Endothelial cell of hepatic sinusoid (primary cell): ENCODE measurements around the gene RALBP1.
"Not testable (repeated sequence)": the region's sequence is repeated elsewhere in the genome, so short reads cannot be mapped to it uniquely, and the experiment has no call there.

ENCODE experiments used
- in situ Hi-C: cut with HindIII; loops from 2 replicates; pipeline ENCODE4 v1.10.0; 2017; ENCODE audit warnings: low sequenced_read_pairs

RALBP1 gene

DNA sequence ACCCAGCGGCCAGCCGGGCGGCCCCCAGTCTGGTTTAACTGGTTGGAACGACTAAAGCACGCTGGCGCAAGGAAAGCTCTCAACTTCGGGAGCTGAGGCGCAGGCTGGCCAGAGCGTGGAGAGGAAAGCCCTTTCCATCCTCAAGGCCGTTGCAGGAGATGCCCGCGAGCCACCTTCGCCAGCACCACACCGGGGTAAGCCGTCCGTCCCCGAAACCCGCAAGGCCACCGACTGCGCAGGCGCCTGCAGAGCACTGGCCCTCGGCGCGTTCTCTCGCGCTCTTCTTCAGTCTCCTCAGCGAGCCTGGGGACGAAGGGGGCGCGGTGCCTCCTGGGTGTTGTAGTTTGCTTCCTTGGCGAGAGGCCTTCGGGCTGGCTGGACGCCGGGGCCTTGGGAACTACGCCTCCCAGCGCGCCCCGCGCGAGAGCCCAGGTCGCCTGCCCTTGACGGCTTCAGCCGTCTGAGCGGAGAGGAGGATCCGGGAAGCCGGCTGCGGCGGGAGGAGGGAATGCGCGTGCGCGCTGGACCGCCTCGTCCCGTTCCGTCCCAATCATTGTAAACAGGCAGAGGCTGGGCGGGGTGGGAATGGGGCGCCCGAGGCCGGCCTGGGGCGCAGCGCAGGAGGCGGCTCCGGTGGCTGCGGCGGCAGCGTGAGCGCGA, at the start of gene RALBP1:
TSS of gene RALBP1 (plus strand) at position 531 of the 660 bp plus-strand sequence. CDS start 37,533 bp downstream, outside the sequence.
- in situ Hi-C loops = loop anchor here (5.0 kb wide), 1 partner anchor 57 kb away; no protein-coding TSS in a partner anchor

DNA sequence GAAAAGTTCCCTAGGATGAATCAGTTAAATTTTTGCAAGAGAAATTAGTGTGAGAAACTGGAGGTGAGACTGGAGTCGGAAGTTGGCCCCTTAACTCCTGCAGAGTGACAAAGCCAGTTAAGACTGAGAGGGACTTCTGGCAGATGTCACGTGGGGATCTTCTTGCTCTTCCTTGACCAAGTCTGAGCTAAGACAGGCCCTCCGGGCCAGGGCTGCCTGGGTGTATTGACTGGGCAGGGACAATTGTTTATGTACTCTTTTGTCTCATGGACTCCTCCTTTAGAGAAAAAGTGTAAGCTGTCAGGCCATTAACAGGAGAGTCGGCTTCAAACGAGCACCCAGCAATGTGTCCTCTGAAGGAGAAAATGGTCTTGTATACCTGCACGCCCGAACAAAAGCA, 48.6 kb upstream of the RALBP1 start:
- in situ Hi-C loops = loop anchor here (5.0 kb wide), 1 partner anchor 69 kb away; no protein-coding TSS in a partner anchor

DNA sequence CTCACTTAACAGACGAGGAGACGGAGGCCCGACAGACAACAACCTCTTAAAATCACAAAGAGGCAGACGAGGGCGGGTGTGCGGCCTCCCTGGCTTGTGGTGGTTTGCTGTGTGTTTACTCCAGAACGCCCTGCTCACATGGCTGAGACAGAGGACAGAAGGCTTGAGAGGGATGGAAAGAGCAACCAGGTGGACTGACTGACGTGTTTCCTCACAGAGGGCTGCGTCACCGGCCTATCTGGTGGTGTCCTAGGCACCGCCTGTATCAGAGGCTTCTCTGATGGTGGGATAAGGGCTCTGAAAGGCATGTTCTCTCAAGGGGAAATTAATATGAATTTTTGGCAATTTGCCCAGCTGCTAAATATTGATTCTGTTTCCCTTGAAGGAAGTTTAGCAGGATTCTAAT, 47.0 kb upstream of the RALBP1 start:
- in situ Hi-C loops = loop anchor here (5.0 kb wide), 1 partner anchor 71 kb away; no protein-coding TSS in a partner anchor

DNA sequence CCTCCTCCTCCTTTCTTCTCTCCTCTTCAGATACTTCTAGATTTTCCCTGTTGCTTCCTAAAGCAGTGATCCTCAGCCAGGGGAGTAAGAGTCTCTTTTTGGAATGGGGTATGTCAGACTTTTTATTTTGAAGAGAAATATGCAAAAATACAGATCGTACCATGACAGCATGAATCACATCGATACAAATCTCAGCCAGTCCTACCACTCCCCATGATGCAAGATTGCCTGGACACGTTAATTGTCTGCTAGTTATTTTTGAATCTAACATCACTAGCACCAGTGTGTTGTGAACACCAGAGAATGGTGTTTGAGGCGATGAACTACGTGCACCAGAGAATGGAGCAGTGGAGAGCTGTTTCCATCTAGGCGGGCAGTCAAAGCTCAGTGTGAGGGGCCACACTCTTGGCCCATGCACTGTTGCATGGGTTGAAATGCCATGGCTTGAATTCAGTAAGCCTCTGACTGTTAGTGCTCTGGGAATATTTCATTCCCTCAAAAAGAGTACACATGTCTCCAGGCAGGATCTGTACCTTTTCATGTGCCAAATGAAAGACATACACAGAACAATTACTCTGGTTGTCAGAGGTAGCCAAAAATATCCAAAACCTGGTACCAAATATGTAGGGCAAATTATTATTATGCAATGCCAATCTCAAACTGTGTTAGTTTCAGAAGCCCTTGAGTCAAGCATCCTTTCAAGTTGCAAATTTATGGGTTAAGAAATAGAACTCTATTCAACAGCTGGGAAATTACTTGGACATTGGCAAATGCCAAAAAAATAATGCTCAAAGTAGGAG, 46.3 kb upstream of the RALBP1 start:
- in situ Hi-C loops = loop anchor here (5.0 kb wide), 1 partner anchor 72 kb away; no protein-coding TSS in a partner anchor

DNA sequence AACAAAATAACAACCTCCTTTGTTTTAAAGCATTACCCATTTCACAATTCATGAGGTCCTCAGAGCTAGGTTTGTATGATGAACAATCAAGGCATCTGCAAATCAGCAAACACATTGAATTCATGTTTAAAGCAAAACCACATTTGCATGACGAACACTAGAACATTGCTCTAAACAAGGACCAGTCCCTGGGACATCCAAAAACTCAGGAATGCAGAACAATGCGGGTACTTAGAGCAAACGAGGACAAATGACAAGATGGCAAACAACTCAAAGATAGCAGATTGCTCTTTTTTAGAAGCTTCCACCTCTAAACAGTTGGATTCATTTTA, 45.7 kb upstream of the RALBP1 start:
- in situ Hi-C loops = loop anchor here (5.0 kb wide), 1 partner anchor 72 kb away; no protein-coding TSS in a partner anchor

DNA sequence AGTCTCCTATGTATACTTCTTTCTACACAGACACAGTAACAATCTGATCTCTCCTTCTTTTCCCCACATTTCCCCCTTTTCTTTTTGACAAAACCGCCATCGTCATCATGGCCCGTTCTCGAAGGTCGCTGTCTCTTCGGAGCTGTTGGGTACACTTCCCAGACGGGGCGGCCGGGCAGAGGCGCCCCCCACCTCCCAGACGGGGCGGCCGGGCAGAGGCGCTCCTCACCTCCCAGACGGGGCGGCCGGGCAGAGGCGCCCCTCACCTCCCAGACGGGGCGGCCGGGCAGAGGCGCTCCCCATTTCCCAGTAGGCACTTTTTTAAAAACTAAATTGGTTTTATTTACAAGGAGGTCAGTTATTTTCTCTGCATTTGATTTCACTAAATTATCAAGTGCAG, 45.0 kb upstream of the RALBP1 start:
- in situ Hi-C loops = not testable (repeated sequence)

DNA sequence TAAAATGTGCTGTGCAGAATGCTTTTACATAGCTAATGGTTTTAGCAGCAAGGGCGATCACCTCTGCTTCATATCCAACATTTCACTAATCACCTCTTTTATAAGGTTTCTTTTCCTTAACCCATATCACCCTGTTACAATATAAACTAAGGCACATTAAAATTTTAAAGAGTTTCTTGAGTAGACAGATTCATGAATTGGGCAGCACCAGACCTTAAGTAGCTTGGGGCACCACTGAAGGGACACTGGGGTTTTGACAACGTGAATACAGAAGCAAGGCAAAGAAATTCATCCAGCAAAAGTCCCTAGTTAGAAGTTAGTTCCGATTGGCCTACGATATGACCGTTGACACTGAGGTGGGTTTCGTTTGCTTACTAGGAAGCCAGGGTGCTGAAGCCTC, 44.0 kb upstream of the RALBP1 start:
- in situ Hi-C loops = no loop called here

DNA sequence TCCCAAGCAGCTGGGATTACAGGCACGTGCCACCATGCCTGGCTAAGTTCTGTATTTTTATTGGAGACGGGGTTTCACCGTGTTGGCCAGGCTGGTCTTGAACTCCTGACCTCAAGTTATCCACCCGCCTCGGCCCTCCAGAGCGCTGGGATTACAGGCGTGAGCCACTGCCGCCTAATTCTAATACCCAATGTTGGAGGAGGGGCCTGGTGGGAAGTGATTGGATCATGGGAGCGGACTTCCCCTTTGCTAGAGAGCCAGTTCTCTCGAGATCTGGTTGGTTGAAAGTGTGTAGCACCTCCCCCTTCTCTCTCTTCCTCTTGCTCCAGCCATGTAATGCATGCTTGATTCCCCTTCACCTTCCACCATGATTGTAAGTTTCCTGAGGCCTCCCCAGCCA, 42.2 kb upstream of the RALBP1 start:
- in situ Hi-C loops = not testable (repeated sequence)

DNA sequence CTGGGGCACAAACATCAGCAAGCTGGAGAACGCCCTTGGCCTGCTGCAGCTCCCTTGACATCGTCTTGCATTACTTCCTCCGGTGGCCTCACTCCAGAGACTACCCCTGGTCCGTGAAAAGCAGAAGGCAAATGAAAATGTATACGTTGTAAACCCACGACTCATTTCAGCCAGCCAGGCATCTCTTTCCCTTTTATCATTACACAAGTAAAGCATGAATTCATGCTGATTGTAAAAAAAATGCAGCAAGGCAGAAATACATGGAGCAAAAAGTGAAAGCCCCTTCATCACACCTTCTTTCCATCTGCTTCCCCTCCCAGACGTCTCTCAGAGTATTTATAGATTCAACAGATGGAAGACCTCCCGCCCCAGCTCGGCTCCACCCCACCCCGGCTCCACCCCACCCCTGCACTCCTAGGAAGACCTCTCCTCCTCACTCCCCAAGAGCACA, 41.6 kb upstream of the RALBP1 start:
- in situ Hi-C loops = no loop called here

DNA sequence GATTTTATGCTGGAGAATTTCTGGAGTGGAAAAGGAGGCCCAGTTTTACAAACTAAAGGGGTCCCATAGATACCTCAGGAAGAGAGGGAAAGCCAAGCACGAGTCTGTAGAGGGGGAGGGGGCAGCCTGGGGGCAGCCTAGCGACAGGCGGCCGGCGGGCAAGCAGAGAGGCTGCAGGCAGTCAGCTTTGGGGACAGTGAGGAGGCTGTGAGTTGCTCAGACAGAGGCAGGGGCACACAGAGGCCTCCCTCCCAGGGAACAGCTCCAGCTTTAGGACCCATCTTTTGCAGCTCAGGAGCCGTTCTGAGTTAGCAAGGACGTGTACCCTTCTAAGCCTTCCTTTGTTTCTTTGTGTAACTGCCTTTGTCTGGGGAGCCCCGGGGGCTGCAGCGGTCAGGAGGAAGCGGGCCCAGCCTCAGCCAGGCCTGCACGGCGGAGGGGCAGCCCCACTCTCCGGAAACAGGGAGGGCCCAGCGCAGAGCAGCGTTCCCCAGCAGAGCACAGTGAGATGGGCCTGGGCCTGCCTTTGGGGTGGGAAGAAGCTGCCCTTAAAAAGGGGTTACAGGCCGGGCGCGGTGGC, 41.1 kb upstream of the RALBP1 start:
- in situ Hi-C loops = no loop called here

DNA sequence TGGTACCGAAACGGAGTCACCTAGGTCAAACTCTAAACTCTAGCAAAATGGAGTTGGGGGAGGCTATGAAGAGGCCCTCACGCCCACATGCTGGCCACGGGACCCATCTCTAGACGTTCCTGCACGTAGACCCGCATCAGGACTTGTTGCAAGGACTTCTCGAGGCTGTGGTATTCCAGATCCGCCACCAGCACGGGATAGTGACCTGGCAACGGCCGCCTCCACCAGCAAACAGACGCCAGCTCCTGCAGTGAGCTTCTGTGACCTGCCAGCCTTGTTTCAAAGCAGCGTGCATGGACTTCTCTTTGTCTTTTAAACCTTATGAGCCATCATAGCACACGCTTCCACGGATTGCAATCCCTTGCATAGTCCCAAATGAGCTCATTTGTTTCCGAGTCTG, 40.3 kb upstream of the RALBP1 start:
- in situ Hi-C loops = no loop called here

DNA sequence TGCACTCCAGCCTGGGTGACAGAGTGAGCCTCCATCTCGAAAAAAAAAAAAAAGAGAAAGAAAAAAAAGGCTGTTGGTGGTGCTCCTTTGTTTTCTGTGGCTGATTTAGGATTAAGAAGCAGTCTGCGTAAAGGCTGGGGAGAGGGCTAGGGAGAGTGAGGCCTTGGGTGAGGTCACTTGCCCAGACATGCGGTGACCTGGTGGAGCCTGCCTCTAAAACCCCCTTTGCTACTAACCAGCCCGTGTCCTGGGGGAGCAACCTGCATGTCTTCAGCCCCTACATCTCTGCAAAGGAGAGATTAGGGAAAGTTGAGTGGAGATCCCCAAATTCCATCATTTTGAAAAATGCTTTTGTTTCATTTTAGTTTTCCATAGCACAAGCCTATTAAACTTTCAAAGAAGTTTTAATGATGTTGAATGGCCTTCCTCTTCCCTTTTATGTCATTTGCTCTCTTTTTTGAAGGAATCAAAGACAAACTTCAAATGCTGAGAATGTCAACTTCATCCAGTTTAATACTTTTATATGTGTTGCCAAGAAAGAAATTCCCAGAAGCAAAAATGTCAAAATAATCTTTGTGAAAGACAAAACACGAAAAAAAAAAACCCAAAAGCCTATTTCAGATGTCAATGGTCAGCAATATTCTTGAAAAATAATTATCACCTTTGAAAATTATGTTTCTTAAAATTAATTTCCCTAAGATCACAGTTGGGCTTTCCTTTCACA, 38.9 kb upstream of the RALBP1 start:
- in situ Hi-C loops = no loop called here

DNA sequence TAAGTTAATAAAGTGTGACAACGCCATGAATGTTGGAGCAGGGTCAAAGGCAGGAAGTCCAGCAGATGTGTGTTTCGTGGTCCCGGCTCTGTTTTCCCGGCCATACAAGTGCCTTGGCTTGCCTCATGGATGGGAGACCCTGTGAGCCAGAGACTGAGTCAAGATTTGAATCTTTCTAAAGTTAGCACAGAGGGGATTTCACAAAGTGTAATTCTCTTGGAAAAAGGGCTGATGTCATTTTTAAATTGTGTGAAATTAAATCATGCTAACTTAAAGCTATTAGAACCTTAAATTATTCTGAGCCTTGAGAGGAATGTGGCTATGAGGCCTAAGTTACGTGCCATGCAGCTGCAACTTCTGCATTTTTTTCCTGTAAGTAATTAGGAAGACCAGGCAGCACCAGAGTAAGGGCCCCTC, 38.3 kb upstream of the RALBP1 start:
- in situ Hi-C loops = no loop called here

DNA sequence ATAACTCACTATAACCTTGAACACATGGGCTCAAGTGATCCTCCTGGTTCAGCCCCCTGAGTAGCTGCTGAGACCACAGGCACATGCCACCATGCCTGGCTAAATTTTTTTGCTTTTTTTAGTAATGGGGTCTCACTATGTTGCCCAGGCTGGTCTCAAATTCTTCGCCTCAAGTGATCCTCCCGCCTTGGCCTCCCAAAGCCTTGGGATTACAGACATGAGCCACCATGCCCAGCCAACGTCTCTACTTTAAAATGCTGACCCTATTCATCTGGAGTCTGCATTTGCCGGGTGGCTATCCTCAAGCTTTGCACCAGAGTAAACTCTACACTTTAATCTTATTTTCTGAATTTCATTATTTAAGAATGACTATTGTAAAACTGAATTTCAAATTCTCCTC, 37.6 kb upstream of the RALBP1 start:
- in situ Hi-C loops = no loop called here

DNA sequence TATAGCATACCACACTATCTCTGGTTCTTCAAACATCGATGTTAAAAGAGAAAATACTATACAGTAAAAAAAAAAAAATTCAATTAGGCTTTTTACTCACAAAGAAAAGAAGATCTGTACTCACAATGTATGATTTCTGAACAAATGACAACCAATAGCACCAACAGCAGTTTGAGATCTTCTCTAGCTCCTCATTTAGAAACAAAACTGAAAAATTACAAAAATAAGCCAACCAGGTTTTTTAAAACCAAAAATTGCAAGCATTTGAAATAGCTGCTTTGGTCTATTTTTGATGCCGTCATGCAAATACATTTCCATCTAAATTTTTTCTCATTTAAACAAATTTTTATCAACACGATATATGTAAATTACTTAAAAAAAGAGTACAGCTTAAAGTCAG, 34.3 kb upstream of the RALBP1 start:
- in situ Hi-C loops = loop anchor here (5.0 kb wide), 2 partner anchors 46 to 49 kb away; no protein-coding TSS in a partner anchor

DNA sequence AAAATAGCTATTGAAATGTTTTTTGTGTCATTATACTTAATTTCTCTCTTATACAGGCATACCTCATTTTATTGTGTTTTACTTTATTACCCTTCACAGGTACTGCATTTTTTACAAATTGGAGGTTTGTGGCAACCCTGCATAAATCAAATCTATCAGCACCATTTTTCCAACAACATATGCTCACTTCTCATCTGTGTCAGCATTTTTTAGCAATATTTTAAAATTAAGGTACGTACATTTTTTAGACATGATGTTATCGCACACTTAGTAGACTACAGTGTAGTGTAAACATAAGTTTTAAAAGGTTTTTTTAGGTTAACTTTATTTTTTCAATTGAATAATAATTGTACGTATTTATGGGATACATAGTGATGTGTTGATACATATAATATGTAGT, 30.8 kb upstream of the RALBP1 start:
- in situ Hi-C loops = loop anchor here (5.0 kb wide), 2 partner anchors 43 to 52 kb away; no protein-coding TSS in a partner anchor

DNA sequence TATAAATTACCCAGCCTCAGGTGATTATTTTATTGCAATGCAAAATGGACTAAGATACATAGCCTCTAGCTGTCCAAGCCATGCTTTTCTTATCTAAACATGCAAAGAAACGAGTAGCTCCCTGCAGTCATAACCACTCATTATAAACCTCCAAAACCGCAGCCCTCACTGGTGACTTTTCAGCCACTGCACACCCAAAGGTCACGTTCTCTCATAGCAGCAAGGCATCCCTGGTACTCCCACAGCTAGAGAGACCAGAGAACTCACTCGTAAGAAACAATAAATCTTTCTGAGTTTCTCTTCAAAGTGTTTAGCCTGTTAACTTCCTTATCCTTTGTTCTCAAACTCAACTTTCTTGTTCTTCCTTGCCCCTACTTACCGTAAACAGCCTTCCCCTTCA, 28.5 kb upstream of the RALBP1 start:
- in situ Hi-C loops = no loop called here

DNA sequence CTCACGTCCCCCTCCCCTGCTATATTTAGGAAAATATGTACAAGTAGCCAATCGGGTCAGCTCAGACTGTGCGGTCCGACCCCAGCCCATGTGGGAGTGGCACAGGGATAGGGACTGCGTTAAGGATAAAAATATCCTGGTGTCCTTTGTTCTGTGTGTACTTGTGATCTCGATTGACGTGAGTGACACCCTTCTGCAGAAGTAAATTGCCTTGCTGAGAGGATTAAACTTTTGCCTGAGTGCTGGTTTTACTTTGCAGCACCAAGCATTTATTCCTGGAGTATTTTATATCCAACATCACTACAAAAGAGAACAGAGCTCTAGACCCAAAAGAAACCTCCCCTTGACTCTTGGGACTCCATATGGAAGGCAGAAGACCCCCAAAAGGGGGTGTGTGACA, 28.0 kb upstream of the RALBP1 start:
- in situ Hi-C loops = no loop called here

DNA sequence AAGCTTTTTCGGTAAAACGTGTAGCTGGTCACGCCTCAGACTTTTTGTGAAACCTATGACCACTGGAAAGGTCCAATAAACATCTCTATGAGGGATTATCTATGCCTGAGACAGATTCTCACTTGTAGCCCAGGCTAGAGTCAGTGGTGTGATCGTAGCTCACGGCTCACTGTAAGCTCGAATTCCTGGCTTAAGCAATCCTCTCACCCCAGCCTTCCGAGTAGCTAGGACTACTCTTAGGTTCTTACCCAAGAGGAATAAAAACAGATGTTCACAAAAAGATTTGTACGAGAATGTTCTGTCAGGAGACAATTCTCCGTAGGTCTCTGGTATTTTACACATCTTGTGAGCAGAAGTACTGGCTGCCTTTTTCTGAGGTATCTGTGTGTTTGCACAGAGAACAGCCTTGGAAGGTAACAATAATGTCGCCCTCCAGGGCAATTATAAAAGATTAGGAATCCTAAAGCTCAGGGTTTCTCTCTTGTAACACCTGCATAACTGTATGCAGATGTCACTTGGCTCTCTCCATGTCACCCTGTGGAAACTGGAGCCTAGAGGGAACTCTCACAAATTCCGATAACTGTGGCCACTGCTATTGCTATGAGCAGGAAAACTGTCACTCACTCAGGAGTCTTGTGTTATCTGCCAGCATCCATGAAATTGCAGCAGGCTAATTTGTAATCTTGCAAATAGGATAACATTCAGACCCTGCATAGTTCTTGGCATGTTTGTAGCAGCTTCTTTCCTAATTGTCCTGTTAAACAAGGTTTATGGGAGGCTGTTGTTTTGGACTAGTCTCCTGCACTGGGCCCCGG, 25.5 kb upstream of the RALBP1 start:
- in situ Hi-C loops = no loop called here

DNA sequence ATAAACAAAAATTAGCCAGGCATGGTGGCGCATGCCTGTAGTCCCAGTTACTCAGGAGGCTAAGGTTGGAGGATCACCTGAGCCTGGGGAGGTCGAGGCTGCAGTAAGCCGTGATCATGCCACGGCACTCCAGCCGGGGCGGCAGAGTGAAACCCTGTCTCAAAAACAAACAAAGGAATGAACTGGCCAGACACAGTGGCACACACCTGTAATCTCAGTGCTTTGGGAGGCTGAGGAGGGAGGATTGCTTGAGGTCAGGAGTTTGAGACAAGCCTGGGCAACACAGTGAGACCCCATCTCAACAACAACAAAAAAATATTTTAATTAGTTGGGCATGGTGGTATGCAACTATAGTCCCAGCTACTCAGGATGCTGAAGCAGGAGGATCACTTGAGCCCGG, 24.4 kb upstream of the RALBP1 start:
- in situ Hi-C loops = not testable (repeated sequence)
